ENCODE results near the gene ZEB1. TPM values are rescaled to one million over a fixed set of nuclear protein-coding genes. Genes with fewer than 3 reads are reported as not detected.

The ZEB1 gene
- total and polyA plus RNA-seq, 2 of the 4 experiments (the other 2 are of a cell fraction) = 23.7 to 108 TPM

- H3K9ac ChIP-seq (ENCODE audit: low read depth, low read length) = no peak overlapping the region
- H2AFZ ChIP-seq (replicated peaks; ENCODE audit: low read length, poor library complexity) = no peak overlapping the region
- H4K5ac ChIP-seq (ENCODE audit: low read depth, low read length) = no peak overlapping the region
- no peak overlapping the region for H2BK120ac ChIP-seq (ENCODE audit: low read depth, low read length)
- peaks cover 4% of the 10 kb centered on the region for H3K36me3 ChIP-seq (ENCODE audit: control insufficient read depth, insufficient read depth, low read length)
- no peak overlapping the region for H3K14ac ChIP-seq (replicated peaks; ENCODE audit: low read depth, low read length)
- H4K8ac ChIP-seq (ENCODE audit: low read depth in 2 of 2, low read length in 2 of 2) = no peak overlapping the region
- BruUV-seq (replicated peaks) = no TSS peak
- no peak overlapping the region for H3K4me2 ChIP-seq (ENCODE audit: low read depth, low read length)
- DNase-seq = peak; percentile 6
- H3K27me3 ChIP-seq (ENCODE audit: control insufficient read depth, insufficient read depth, low read length) = no peaks in the 10 kb centered on the region
- H2AK9ac ChIP-seq (replicated peaks; ENCODE audit: low read depth, low read length, poor library complexity) = no peak overlapping the region
- dilution Hi-C loops (cut with HindIII; ENCODE audit: low sequenced_read_pairs, unreplicated experiment) (no loop called here), in situ Hi-C loops (cut with MboI; ENCODE audit: low sequenced_read_pairs) (loop anchor here (10.0 kb wide), 1 partner anchor 155 kb away; no protein-coding TSS in a partner anchor), intact Hi-C loops (cut with micrococcal nuclease) (loop anchor here (10.0 kb wide), 1 partner anchor 695 kb away; no protein-coding TSS in a partner anchor)
- no peak overlapping the region for H2BK5ac ChIP-seq (ENCODE audit: low read depth, low read length, poor library complexity, severe bottlenecking)
- H2AK5ac ChIP-seq (ENCODE audit: low read depth, low read length) = no peak overlapping the region
- no peak overlapping the region for H2BK20ac ChIP-seq (ENCODE audit: low read depth, low read length)
- ChIA-PET CTCF (no interaction called here), POLR2A (ENCODE audit: unreplicated experiment) (interaction anchor here (0.6 kb wide), 1 partner anchor 365 kb away, joined by 3 read pairs; no protein-coding TSS in a partner anchor)
- no peak overlapping the region for H3K4ac ChIP-seq (ENCODE audit: low read depth, low read length)
- peaks cover 2% of the 10 kb centered on the region; the same call in 1 of the 2 replicates for H3K4me1 ChIP-seq (ENCODE audit: control insufficient read depth, insufficient read depth, low read length)
- H3K27ac ChIP-seq (ENCODE audit: insufficient read depth, low read length) = no peak overlapping the region
- H3K9me3 ChIP-seq (ENCODE audit: control insufficient read depth, insufficient read depth, low read length) = peaks cover 3% of the 10 kb centered on the region; the same call in 1 of the 2 replicates
- TF ChIP-seq ELK1 (IDR thresholded peaks at IDR 0.05; ENCODE audit: borderline replicate concordance, low read depth, low read length) (no peak), FOS (IDR thresholded peaks at IDR 0.05; ENCODE audit: low read depth, low read length) (no peak), POLR2A (IDR thresholded peaks at IDR 0.05; ENCODE audit: low read depth, low read length) (no peak), MAFK (IDR thresholded peaks at IDR 0.05; ENCODE audit: low read depth, low read length) (no peak), MXI1 (IDR thresholded peaks at IDR 0.05; ENCODE audit: borderline replicate concordance, low read depth, low read length) (no peak), CEBPB (IDR thresholded peaks at IDR 0.05; ENCODE audit: low read depth, low read length) (no peak), CHD1 (IDR thresholded peaks at IDR 0.05; ENCODE audit: low read depth, low read length) (no peak), MAZ (IDR thresholded peaks at IDR 0.05; ENCODE audit: borderline replicate concordance, low read depth, low read length) (no peak), RCOR1 (IDR thresholded peaks at IDR 0.05; ENCODE audit: insufficient replicate concordance, low read length) (no peak), USF2 (IDR thresholded peaks at IDR 0.05; ENCODE audit: low read depth, low read length) (no peak), RAD21 (IDR thresholded peaks at IDR 0.05; ENCODE audit: low read length) (no peak), BHLHE40 (IDR thresholded peaks at IDR 0.05; ENCODE audit: low read depth, low read length) (no peak), SMC3 (IDR thresholded peaks at IDR 0.05; ENCODE audit: low read depth, low read length) (no peak), CTCF (conservative IDR thresholded peaks at IDR 0.05; ENCODE audit: low read depth, low read length) (no peak), NFE2L2 (IDR thresholded peaks at IDR 0.05; ENCODE audit: low read depth, low read length) (no peak), RFX5 (IDR thresholded peaks at IDR 0.05; ENCODE audit: low read depth, low read length) (no peak)
- no peak for ATAC-seq (ENCODE audit: low read depth)
- 0 out of 2 replicates have a peak, but pooled peaks cover 2% of the 10 kb centered on the region for H3K9me1 ChIP-seq (ENCODE audit: insufficient read depth, low read length)
- H3K79me1 ChIP-seq (ENCODE audit: low read depth in 1 of 2, low read length in 2 of 2) = peaks cover 5 to 23% of the 10 kb centered on the region in 2 experiments; a peak in 3 of 4 replicates
- H4K20me1 ChIP-seq (ENCODE audit: insufficient read depth, low read length) = peaks cover 13% of the 10 kb centered on the region; the same call in 1 of the 2 replicates
- H3K4me3 ChIP-seq (ENCODE audit: insufficient read depth, low read depth, low read length) = no peak overlapping the region
- H3K23ac ChIP-seq (ENCODE audit: low read depth, low read length) = no peak overlapping the region
- H4K91ac ChIP-seq (ENCODE audit: insufficient read depth, low read depth, low read length) = no peak overlapping the region
- H2BK15ac ChIP-seq (ENCODE audit: low read depth, low read length) = no peak overlapping the region
- H3K56ac ChIP-seq (ENCODE audit: extremely low read depth, insufficient read depth, low read length) = no peak overlapping the region
- H3K18ac ChIP-seq (ENCODE audit: low read depth, low read length) = no peak overlapping the region
These were observed 160.7 kb downstream of the ZEB1 start for GRCh38 chr10:31479752-31480151.
